PC-3 (cell line): ENCODE measurements around the gene GSX2. TPM values are rescaled to one million over a fixed set of nuclear protein-coding genes. Genes with fewer than 3 reads are reported as not detected.
"Not testable (repeated sequence)": the region's sequence is repeated elsewhere in the genome, so short reads cannot be mapped to it uniquely, and the experiment has no call there.

Source experiments
- ATAC-seq: fragments of 200-7000 bp; cut with Tn5 transposase; 2 replicates; pipeline ENCODE4 v1.9.1; 2020; ENCODE audit warnings: mild to moderate bottlenecking, moderate library complexity
- BruUV-seq: library from RNA; stranded (reverse); fragments of 400-500 nt; replicated peaks from 2 replicates; lab custom pipeline; 2021; lab: Mats Ljungman, UMichigan
- CTCF ChIA-PET: fragments of 300-600 bp; sonication (Branson Sonifier 250); formaldehyde crosslinking; loops from one replicate; lab custom pipeline; 2022; ENCODE audit warnings: antibody characterized with exemption; lab: Charles Lee
- POLR2A ChIA-PET: fragments of 300-600 bp; sonication (Branson Sonifier 250); formaldehyde crosslinking; loops from one replicate; lab custom pipeline; 2022; ENCODE audit warnings: antibody characterized with exemption; ENCODE audit not compliant: unreplicated experiment; lab: Charles Lee
- DNase-seq: peaks from one replicate; pipeline ENCODE4 v3.0.0-alpha.2; 2015
- H2AFZ ChIP-seq: fragments of 300-600 bp; sonication (generic); 2 replicates; pipeline ENCODE4 v1.6.0; 2016; ENCODE audit warnings: antibody characterized with exemption, low read length
- H3F3A ChIP-seq: fragments of 300-600 bp; sonication (generic); one replicate; pipeline ENCODE4 v1.6.0; 2017; ENCODE audit warnings: antibody characterized with exemption, low read length, control low read depth, mild to moderate bottlenecking; ENCODE audit not compliant: unreplicated experiment
- H3K27ac ChIP-seq: fragments of 300-600 bp; sonication (generic); 2 replicates; pipeline ENCODE4 v1.5.1; 2016; ENCODE audit warnings: mild to moderate bottlenecking, low read length
- H3K27me3 ChIP-seq: fragments of 300-600 bp; sonication (generic); 2 replicates; pipeline ENCODE4 v1.6.1; 2016; ENCODE audit warnings: low read length, mixed read lengths
- H3K36me3 ChIP-seq: fragments of 300-600 bp; sonication (generic); 2 replicates; pipeline ENCODE4 v1.6.1; 2016; ENCODE audit warnings: low read depth, mixed run types, low read length, mixed read lengths
- H3K4me1 ChIP-seq: fragments of 300-600 bp; sonication (generic); 2 replicates; pipeline ENCODE4 v1.5.1; 2016; ENCODE audit warnings: low read length; ENCODE audit not compliant: insufficient read depth
- H3K4me2 ChIP-seq: fragments of 300-600 bp; sonication (generic); 2 replicates; pipeline ENCODE4 v1.6.0; 2016; ENCODE audit warnings: low read length
- H3K4me3 ChIP-seq: fragments of 300-600 bp; sonication (generic); 2 replicates; pipeline ENCODE4 v1.5.1; 2016; ENCODE audit warnings: mild to moderate bottlenecking, low read length, mixed read lengths
- H3K79me2 ChIP-seq: fragments of 300-600 bp; sonication (generic); 2 replicates; pipeline ENCODE4 v1.6.1; 2017; ENCODE audit warnings: low read length, mixed read lengths
- H3K9ac ChIP-seq: fragments of 300-600 bp; sonication (generic); 2 replicates; pipeline ENCODE4 v1.6.0; 2016; ENCODE audit warnings: mild to moderate bottlenecking, low read length
- H3K9me2 ChIP-seq: fragments of 300-600 bp; sonication (generic); replicated peaks from 2 replicates; pipeline ENCODE4 v1.6.1; 2016; ENCODE audit warnings: mixed run types, low read length, mixed read lengths
- H3K9me3 ChIP-seq: fragments of 300-600 bp; sonication (generic); 2 replicates; pipeline ENCODE4 v1.6.1; 2016; ENCODE audit warnings: low read length, mixed read lengths
- H4K20me1 ChIP-seq: fragments of 300-600 bp; sonication (generic); 2 replicates; pipeline ENCODE4 v1.6.1; 2016; ENCODE audit warnings: low read length, mixed read lengths
- CTCF ChIP-seq: fragments of 300-600 bp; sonication (generic); conservative IDR thresholded peaks from 2 replicates; pipeline ENCODE4 v1.5.1; 2017; ENCODE audit warnings: antibody characterized with exemption, low read depth, mild to moderate bottlenecking, low read length
- EZH2 ChIP-seq: fragments of 300-600 bp; sonication (generic); IDR thresholded peaks from one replicate; pipeline ENCODE4 v1.6.1; 2017; ENCODE audit warnings: antibody characterized with exemption, mild to moderate bottlenecking, low read length; ENCODE audit not compliant: unreplicated experiment
- EZH2phosphoT487 ChIP-seq: fragments of 300-600 bp; sonication (generic); IDR thresholded peaks from 2 replicates; pipeline ENCODE4 v1.6.1; 2018; ENCODE audit warnings: mild to moderate bottlenecking, antibody characterized with exemption, low read length, borderline replicate concordance
- intact Hi-C: fragments of 100-400 bp; cut with micrococcal nuclease; formaldehyde crosslinking; loops from 2 replicates; pipeline ENCODE4 v1.9.0; 2023
- total RNA-seq: library from RNA; depleted of rRNA; stranded (reverse); fragments of >200 nt; gene quantifications from 2 replicates; pipeline ENCODE4 v1.2.3, GENCODE V29; 2014

Gene GSX2
- total RNA-seq, 1 experiment from 2014 or later, result not detected

- no peaks in the 10 kb centered on the region for H3K4me1 ChIP-seq
- H3K27me3 ChIP-seq, result no peaks in the 10 kb centered on the region
- H3K36me3 ChIP-seq, result no peaks in the 10 kb centered on the region
- ATAC-seq, result no peak
- H3K9me2 ChIP-seq, result no peaks in the 10 kb centered on the region
- BruUV-seq, result no TSS peak
- H4K20me1 ChIP-seq, result no peaks in the 10 kb centered on the region
- no peaks in the 10 kb centered on the region for H3K79me2 ChIP-seq
- intact Hi-C loops, result no loop called here
- H3K9me3 ChIP-seq, result no peaks in the 10 kb centered on the region
- H3F3A ChIP-seq, result no peaks in the 10 kb centered on the region
- CTCF ChIA-PET, result no interaction called here
- POLR2A ChIA-PET, result no interaction called here
- no peak for DNase-seq
- no peak overlapping the region for H3K9ac ChIP-seq
- no peak overlapping the region for H2AFZ ChIP-seq
- no peak overlapping the region for H3K27ac ChIP-seq
- TF ChIP-seq CTCF, result no peak
- no peak overlapping the region for H3K4me2 ChIP-seq
- no peak overlapping the region for H3K4me3 ChIP-seq
Observed at GRCh38 chr4:54109241-54110018, 9.5 kb downstream of the GSX2 start.

- CTCF ChIA-PET, result no interaction called here
- Histone ChIP-seq H3K79me2 (no peaks in the 10 kb centered on the region), H3K9me2 (no peaks in the 10 kb centered on the region), H4K20me1 (no peaks in the 10 kb centered on the region), H3K9ac (no peak overlapping the region), H3K36me3 (no peaks in the 10 kb centered on the region), H2AFZ (no peak overlapping the region), H3K4me1 (no peaks in the 10 kb centered on the region), H3F3A (no peaks in the 10 kb centered on the region), H3K27ac (no peak overlapping the region), H3K4me2 (no peak overlapping the region), H3K4me3 (no peak overlapping the region), H3K27me3 (no peaks in the 10 kb centered on the region), H3K9me3 (no peaks in the 10 kb centered on the region)
- DNase-seq (no peak), ATAC-seq (no peak)
- TF ChIP-seq EZH2, result no peak
- TF ChIP-seq CTCF, result no peak
- TF ChIP-seq EZH2phosphoT487, result no peak
- BruUV-seq, result no TSS peak
- intact Hi-C loops, result no loop called here
- POLR2A ChIA-PET, result interaction anchor here (0.6 kb wide), 1 partner anchor 805 kb away, joined by 3 read pairs; no protein-coding TSS in a partner anchor
Observed at GRCh38 chr4:54110019-54110416, 10.1 kb downstream of the GSX2 start.

GRCh38 chr4:54113206-54113605, 13.2 kb downstream of the GSX2 start:
- CTCF ChIA-PET, BruUV-seq, H3K4me2 ChIP-seq, H3K27me3 ChIP-seq, ATAC-seq, H3F3A ChIP-seq, H3K4me1 ChIP-seq, intact Hi-C loops, H4K20me1 ChIP-seq, H3K9me2 ChIP-seq, POLR2A ChIA-PET, H2AFZ ChIP-seq, H3K36me3 ChIP-seq, H3K27ac ChIP-seq, H3K9ac ChIP-seq, H3K4me3 ChIP-seq, H3K79me2 ChIP-seq, H3K9me3 ChIP-seq, DNase-seq: not testable (repeated sequence)

GRCh38 chr4:54116246-54116645, 16.3 kb downstream of the GSX2 start:
- intact Hi-C loops, H3K27ac ChIP-seq, POLR2A ChIA-PET, CTCF ChIA-PET, BruUV-seq, DNase-seq, H3K4me2 ChIP-seq, H3F3A ChIP-seq, H3K27me3 ChIP-seq, H2AFZ ChIP-seq, H3K79me2 ChIP-seq, H3K9me3 ChIP-seq, H3K9ac ChIP-seq, H3K9me2 ChIP-seq, ATAC-seq, H4K20me1 ChIP-seq, H3K36me3 ChIP-seq, H3K4me3 ChIP-seq, H3K4me1 ChIP-seq: not testable (repeated sequence)
